LNCAP (cell line): ENCODE data around the gene RASSF10.
A peak's percentile ranks its signal among the peaks of the same experiment; 100 is the strongest.

Experiments
- TF ChIP-seq, protein P1 (sequence below): fragments of 450-650 bp; IDR thresholded peaks from 2 replicates; pipeline ENCODE4 v1.5.1; 2017; ENCODE audit warnings: mild to moderate bottlenecking

Gene RASSF10

DNA sequence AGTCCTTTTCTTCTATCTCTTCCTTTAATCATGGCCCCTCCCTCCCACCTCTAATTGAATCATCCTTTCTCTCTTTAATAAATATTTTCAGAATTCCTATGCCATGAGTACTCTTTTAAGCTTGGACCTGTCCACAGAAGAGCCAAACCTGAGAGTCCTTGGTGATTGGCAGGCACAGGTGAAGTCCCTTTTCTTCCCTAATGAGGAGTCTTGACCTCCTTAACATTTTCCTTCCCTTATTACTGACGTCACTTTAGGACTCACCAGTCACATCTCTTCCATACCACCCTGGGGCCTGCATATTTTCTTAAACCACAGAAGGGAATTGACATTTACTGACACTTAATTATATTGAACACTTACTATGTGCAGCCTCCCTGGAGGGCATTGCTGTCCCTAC, 41.0 kb upstream of the RASSF10 start:
- TF ChIP-seq, protein P1, sequence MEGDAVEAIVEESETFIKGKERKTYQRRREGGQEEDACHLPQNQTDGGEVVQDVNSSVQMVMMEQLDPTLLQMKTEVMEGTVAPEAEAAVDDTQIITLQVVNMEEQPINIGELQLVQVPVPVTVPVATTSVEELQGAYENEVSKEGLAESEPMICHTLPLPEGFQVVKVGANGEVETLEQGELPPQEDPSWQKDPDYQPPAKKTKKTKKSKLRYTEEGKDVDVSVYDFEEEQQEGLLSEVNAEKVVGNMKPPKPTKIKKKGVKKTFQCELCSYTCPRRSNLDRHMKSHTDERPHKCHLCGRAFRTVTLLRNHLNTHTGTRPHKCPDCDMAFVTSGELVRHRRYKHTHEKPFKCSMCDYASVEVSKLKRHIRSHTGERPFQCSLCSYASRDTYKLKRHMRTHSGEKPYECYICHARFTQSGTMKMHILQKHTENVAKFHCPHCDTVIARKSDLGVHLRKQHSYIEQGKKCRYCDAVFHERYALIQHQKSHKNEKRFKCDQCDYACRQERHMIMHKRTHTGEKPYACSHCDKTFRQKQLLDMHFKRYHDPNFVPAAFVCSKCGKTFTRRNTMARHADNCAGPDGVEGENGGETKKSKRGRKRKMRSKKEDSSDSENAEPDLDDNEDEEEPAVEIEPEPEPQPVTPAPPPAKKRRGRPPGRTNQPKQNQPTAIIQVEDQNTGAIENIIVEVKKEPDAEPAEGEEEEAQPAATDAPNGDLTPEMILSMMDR, result no peak

DNA sequence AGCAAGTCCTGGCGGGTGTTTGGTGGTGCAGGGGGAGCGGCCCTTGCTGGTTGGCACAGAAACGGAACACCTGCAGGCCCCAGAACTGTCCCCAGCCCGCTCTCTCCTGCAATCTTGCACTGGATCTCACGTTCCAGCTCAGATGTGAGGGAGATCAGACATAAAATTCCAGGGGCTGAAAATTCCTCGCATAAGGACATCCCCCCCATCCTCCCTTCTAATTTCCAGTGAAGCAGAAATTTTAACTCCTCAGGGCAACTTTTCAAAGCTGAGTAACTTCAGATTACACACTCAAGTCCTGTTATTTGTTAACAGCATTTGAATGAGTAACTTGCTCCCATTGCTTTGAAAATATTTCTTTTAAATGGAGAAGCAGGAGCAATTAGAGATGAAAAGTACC, 40.3 kb upstream of the RASSF10 start:
- TF ChIP-seq, protein P1, result no peak

DNA sequence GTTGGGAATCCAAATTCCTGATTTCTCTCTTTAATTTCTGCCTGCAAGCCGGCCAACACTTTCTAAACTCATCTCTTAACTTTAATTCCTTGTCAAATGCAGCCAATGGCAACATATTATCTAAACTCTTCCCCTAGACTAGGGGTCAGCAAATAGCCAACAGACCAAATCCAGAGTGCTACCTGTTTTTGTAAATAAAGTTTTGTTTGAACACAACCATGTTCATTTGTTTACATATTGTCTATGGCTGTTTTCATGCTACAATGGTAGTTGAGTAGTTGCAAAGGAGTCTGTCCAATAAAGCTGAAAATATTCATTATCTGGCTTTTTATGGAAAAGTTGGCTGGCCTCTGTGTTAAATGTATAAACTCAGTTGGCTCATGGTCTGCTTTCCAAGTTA, 37.2 kb upstream of the RASSF10 start:
- TF ChIP-seq, protein P1, result no peak

DNA sequence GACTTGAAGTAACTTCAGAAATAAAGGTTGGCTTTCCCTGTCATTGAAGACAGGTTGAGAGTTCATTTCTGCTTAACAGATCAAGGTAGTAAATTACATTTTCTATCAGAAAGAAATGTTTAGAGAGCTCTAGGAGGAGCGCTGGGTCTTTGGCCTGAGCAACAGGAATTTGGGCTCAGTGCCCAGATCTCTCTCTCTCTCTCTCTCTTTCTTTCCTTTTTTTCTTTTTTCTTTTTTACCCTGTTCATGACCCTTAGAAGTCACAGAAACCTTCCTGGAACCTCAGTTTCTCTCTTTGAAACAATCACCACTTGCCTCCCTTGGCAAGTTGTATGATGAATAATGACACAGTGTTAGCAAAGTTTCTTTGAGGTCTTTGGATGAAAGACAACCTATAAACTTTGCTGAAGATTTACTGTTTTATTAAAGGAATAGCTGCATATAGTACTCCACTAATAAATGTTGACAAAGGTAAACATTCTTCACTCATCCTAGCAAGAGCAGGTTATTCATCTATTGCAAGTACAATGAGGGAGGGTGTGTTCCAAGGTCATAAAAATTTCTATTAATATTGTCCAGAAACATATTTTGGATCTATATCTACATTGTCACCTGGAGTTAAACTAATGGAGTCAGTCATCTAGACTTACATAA, 35.5 kb upstream of the RASSF10 start:
- TF ChIP-seq, protein P1, result peak; percentile 46; the same call in 1 of the 2 replicates

DNA sequence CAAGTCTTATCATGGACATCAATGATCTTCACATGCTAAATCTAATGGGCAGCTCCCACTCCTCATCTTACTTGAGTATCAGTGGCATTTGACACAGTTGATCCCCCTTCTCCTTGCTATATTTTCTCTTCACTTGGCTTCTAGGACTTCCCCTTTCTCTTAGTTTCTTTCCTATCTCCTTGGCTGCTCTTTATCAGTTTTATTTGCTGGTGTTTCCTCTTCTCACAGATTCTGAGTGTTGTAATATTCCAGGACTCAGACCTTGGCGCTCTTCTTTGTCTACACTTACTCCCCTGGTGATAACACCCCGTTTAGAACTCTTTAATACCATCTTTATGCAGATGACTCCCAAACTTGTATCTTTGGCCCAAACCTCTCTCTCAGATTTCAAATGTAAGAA, 33.9 kb upstream of the RASSF10 start:
- TF ChIP-seq, protein P1, result no peak

DNA sequence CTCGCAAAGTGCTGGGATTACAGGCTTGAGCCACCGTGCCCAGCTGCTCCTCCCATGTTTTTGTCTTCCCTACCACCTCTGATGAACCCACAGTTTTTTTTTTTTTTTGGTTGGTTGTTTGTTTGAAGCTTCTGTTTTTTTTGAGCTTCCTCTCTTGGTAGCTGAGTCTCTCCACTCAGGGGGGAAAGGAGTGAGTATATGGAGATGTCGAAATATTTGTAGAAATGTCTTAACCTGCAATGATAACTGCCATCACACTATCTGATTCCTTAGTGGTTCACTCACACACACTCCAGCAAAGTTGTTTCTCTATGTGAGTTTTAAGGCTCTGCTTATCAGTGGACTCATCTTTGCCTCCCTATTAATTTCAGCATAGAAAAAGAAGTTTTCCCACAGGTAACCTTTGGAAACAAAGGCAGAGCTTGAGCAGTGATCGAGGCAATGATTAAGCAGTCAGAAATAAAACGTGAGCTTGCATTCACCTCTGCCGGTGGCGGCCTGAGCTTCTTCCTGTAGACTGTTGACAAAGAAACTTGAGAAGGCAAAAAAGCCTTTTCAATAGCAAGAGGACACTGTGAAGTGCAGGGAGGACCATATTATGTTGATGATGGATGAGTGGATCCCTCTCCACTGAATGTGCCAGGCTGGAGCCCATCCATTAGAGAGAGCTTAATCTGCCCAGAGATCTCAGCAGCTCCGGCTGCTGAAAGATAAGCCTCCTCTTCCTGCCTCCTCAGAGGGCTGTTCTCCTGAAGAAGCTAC, 29.0 kb upstream of the RASSF10 start:
- TF ChIP-seq, protein P1, result no peak

DNA sequence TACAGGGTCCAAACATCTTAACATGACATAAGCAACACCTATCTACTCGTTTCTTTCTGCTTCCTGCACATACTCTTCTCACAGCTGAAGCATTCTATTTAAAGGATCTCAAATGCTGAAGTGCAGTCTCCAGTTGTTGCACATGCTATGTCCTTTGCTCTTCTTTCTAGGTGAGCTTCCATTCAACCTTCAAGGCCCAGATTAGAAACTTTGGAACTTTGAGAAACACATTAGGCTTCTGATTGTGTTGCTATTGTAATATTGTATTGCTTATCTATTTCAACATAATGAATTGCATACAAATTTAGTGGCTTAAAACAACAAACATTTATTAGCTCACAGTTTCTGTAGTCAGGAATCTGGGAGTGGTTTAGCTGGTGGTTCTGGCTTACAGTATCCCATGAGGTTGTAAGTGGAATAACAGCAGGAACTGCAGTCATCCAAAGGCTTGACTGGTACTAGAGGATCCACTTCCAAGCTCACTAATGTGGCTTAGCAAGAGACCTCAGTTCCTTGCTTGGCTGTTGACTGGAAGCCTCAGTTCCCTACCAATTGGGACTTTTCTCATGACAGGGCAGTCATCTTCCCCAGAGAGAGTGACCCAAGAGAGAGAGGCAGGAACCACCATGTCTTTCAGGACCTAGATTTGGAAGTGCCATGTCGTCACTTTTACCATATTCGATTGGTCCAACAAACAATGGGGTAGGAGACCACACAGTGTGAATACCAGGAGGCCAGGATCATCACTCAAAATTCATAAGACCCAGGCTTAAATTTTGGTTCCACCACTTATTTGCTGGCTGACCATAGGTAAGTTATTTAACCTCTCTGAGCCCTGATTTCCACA, 27.2 kb upstream of the RASSF10 start:
- TF ChIP-seq, protein P1, result no peak
